HG03095 (cell line): ENCODE results near the gene SMAD3.
A peak's percentile ranks its signal among the peaks of the same experiment; 100 is the strongest.

Experiments used
- ATAC-seq: cut with Tn5 transposase; IDR thresholded peaks from one replicate; pipeline ENCODE4 v1.9.1; 2021; ENCODE audit warnings: moderate library complexity; ENCODE audit not compliant: unreplicated experiment

SMAD3 gene

DNA sequence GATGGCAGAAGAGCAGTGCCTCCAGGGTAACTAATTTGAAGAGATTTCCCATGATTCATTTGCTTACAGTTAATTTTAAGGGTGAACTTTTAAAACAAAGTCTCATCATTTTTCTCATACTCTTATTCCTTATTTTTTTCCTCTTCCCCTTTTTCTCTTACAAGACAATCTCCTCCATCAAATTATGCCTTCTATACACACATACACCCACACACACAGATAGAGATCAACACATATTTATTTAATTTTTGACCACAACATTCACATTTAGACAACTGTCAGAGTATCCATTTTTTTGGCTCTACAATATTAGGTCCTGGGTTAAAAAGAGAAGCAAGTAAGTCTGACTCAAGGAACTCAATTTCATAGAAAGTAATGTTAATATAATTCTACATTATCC lies 151.5 kb downstream of the SMAD3 start:
- no peak for ATAC-seq

DNA sequence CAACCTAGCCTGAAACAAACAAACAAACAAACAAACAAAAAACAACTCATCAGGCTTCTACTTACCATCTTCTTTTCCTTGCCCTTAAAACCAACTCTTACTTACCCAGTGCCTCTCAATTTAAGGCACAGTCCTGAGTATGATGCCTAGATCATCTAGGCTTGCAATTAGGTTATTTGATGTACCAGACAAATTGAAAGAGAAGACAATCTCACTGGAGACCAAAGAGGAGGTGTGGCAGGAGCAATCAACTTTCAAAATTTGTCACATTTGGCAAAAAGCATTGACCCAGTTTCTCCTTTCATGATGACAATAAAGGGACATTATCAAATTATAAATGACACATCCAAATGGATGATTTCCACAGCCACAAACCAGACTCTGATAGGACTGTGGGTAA lies 153.0 kb downstream of the SMAD3 start:
- no peak for ATAC-seq

DNA sequence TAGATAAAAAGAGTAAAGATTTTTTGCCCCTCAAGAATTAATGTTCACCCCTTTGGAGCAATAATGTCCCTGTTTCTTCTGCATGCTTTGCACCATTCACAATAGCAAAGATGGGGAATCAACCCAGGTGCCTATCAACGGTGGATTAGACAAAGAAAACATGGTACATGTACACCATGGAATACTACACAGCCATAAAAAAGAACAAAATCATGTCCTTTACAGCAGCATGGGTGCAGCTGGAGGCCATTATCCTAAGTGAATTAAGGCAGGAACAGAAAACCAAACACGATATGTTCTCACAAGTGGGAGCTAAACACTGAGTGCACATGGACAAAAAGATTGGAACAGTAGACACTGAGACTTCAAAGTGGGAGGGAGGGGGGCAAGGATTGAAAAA lies 153.9 kb downstream of the SMAD3 start:
- ATAC-seq: no peak

GRCh38 chr15:67224889-67225288 lies 159.5 kb downstream of the SMAD3 start:
- no peak for ATAC-seq

- ATAC-seq: no peak
Observed at GRCh38 chr15:67225336-67225735, 159.9 kb downstream of the SMAD3 start.

DNA sequence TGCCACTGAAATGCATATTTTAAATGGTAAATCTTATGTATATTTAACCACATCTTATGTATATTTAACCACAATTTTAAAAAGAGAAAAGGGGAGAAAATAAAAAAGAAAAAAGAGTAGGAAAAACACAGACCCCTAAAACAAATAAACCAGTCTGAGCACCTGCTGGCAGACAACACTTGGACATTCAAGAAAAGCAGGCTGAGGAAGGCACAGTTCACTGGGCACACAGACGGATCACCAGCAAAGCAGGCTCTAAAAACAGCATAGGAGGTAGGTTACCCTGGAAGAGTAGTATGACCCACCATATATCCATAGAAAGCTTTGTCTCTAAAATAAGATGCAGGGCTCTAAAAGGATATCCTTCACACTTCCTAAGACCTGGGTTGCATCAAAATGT lies 162.0 kb downstream of the SMAD3 start:
- no peak for ATAC-seq

DNA sequence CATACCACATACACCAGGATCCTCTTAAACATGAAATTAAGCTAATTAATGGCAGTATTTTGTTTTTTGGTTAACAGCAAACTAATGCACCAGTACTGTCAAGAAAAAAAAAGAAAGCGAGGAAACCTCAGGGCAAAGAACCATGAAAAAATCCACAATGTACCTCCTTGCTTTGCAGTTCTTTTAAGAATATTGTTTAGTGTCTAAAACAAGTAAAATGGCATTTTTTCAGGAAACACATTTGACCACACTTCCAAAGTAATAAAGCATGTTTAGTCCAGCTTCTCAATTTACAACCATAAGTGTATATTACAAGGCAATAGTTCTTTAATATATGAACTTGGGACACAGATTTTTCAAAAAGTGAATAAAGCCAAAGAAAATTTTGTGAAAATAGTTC lies 162.4 kb downstream of the SMAD3 start:
- no peak for ATAC-seq

DNA sequence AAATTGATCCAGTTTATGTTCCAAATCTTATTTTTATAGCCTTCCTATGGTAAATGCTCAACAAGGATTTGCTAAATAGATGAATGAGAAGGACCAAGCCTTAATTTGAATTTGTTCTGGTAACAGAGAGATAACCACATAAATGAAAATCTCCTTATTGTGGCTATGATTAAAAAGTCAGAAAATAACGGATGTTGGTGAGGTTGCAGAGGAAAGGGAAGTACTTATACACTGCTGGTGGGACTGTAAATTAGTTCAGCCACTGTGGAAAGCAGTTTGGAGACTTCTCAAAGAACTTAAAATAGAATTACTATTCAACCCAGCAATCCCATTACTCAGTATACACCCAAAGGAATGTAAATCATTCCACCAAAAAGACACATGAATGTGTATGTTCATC lies 162.9 kb downstream of the SMAD3 start:
- ATAC-seq: no peak

- ATAC-seq: no peak
Observed at GRCh38 chr15:67230504-67230903, 165.1 kb downstream of the SMAD3 start.

GRCh38 chr15:67232591-67232990 lies 167.2 kb downstream of the SMAD3 start:
- no peak for ATAC-seq

- ATAC-seq: peak; percentile 3
Observed at GRCh38 chr15:67240235-67241131, 175.1 kb downstream of the SMAD3 start.

DNA sequence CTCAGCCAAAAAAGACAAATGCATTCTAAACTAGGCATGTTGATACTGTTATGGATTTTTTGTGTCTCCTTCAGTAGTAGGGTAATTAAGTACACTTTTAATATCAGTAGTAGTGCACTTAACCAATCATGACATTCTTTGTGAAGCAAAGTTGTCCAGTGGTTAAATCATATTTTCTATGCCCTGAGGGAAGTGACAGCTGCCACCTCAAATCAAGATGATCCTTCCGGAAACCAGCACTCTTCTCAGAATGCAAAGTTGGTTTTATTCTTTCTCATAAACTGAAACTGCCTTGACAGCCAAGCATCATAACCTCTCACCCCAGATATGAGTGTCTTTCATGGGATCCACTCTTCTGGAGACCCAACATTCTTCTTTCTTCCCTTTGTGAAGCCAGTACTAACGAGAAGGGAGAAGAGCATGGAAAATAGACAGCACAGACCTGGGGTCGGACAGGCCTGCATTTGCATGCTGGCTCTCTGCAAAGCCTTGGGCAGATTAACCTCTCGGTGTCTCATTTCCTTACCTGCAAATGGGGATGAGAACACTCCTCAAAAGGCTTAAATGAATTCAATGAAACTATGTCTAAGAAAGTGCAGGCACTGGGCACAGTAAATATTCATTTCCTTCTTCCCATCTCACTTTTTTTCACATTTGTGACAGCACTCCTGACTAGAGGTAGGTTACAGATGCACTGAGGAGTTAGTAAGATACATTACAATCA lies 175.9 kb downstream of the SMAD3 start:
- peak; percentile 81 for ATAC-seq

GRCh38 chr15:67242708-67243111 lies 177.3 kb downstream of the SMAD3 start:
- ATAC-seq: no peak
